K562 (cell line): Measurements from ENCODE around the gene TBL1X.

Source experiments
- ATF2 ChIP-seq: sonication (generic); formaldehyde crosslinking; IDR thresholded peaks from 2 replicates; pipeline ENCODE4 v1.8.1; 2022; ENCODE audit warnings: missing genetic modification reagents
- CBFB ChIP-seq: sonication (generic); formaldehyde crosslinking; IDR thresholded peaks from 2 replicates; pipeline ENCODE4 v1.4.0; 2020; ENCODE audit warnings: mild to moderate bottlenecking, missing genetic modification reagents
- CREM ChIP-seq: IDR thresholded peaks from 2 replicates; pipeline ENCODE4 v1.6.1; 2014; ENCODE audit warnings: antibody characterized with exemption, low read depth
- FIP1L1 ChIP-seq: fragments of 200-400 bp; formaldehyde crosslinking; IDR thresholded peaks from 2 replicates; pipeline ENCODE4 v1.6.1; 2018; ENCODE audit warnings: mild to moderate bottlenecking, low read depth, low read length; ENCODE audit not compliant: poor library complexity, severe bottlenecking
- JUND ChIP-seq, 2 experiments: IDR thresholded peaks; 2 replicates in 1 of 2; 3 replicates in 1 of 2; pipeline ENCODE4 v1.6.1; 2011; ENCODE audit warnings: borderline replicate concordance in 2 of 2, low read depth in 2 of 2, low read length in 2 of 2, improper control_type of control experiment in 1 of 2, missing biosample characterization in 1 of 2, missing genetic modification characterization in 1 of 2, missing genetic modification reagents in 1 of 2
- MEIS2 ChIP-seq: fragments of 450-650 bp; IDR thresholded peaks from 2 replicates; pipeline ENCODE4 v1.6.1; 2014; ENCODE audit warnings: mild to moderate bottlenecking; ENCODE audit not compliant: partially characterized antibody
- MLX ChIP-seq, 2 experiments: fragments of 450-650 bp in 1 of 2; sonication (generic) in 1 of 2; formaldehyde crosslinking; conservative IDR thresholded peaks; 2 replicates each; pipeline versions ENCODE4 v1.4.0 to v1.8.1; 2020 to 2022; ENCODE audit warnings: mild to moderate bottlenecking in 1 of 2, missing genetic modification reagents in 1 of 2
- PREB ChIP-seq: sonication (generic); formaldehyde crosslinking; IDR thresholded peaks from 2 replicates; pipeline ENCODE4 v1.8.1; 2023; ENCODE audit warnings: mild to moderate bottlenecking, missing genetic modification reagents
- SMARCA5 ChIP-seq: fragments of 450-650 bp; IDR thresholded peaks from 2 replicates; pipeline ENCODE4 v1.6.1; 2016
- TAF15 ChIP-seq: fragments of 200-400 bp; formaldehyde crosslinking; IDR thresholded peaks from 2 replicates; pipeline ENCODE4 v1.6.1; 2017; ENCODE audit warnings: mild to moderate bottlenecking, low read depth, low read length, moderate library complexity
- ZBTB43 ChIP-seq: sonication (generic); formaldehyde crosslinking; IDR thresholded peaks from 2 replicates; pipeline ENCODE4 v1.8.0; 2023; ENCODE audit warnings: mild to moderate bottlenecking, missing genetic modification reagents
- ZNF445 ChIP-seq: fragments of 250-450 bp; sonication (Bioruptor Pico); IDR thresholded peaks from 2 replicates; pipeline ENCODE4 v1.4.0; 2020; ENCODE audit warnings: low read depth, mild to moderate bottlenecking, moderate library complexity

- TF ChIP-seq FIP1L1: no peak
- no peak for TF ChIP-seq MLX (CRISPR knock-in tag; conservative IDR thresholded peaks at IDR 0.05)
- TF ChIP-seq SMARCA5: no peak
- no peak for TF ChIP-seq ZNF445 (CRISPR knock-in tag)
- TF ChIP-seq PREB (CRISPR knock-in tag): no peak
- no peak for TF ChIP-seq CBFB (CRISPR knock-in tag)
- no peak for TF ChIP-seq JUND (IDR thresholded peaks at IDR 0.05; ENCODE audit: borderline replicate concordance, low read depth, low read length)
- TF ChIP-seq JUND (tag; IDR thresholded peaks at IDR 0.05; ENCODE audit: borderline replicate concordance, low read depth, low read length): no peak
- no peak for TF ChIP-seq ATF2 (CRISPR knock-in tag)
- no peak for TF ChIP-seq ZBTB43
- no peak for TF ChIP-seq TAF15
- no peak for TF ChIP-seq CREM
- no peak for TF ChIP-seq MEIS2
Observed at GRCh38 chrX:9785254-9785943, 320.5 kb downstream of the TBL1X start.
